Stimulated activated naive CD8-positive, alpha-beta T cell treated with anti-CD3 and anti-CD28 coated beads, Interleukin-15, Interleukin-2, amounts not matched to agents 100 ng/mL and 50 ng/mL, for 24 hours (primary cell): ENCODE data around the gene GATD1.

Experiments used
- H3K27ac Mint-ChIP-seq: one replicate; pipeline ENCODE4 v1.8.0; 2021; ENCODE audit warnings: mild to moderate bottlenecking, mixed read lengths
- H3K27me3 Mint-ChIP-seq: one replicate; pipeline ENCODE4 v1.8.0; 2021; ENCODE audit warnings: mixed read lengths
- H3K36me3 Mint-ChIP-seq: one replicate; pipeline ENCODE4 v1.8.0; 2021; ENCODE audit warnings: low read depth, mixed read lengths
- H3K4me1 Mint-ChIP-seq: one replicate; pipeline ENCODE4 v1.8.0; 2021; ENCODE audit warnings: low read depth, mixed read lengths
- H3K4me3 Mint-ChIP-seq: one replicate; pipeline ENCODE4 v1.8.0; 2021; ENCODE audit warnings: mild to moderate bottlenecking, mixed read lengths
- H3K9me3 Mint-ChIP-seq: one replicate; pipeline ENCODE4 v1.8.0; 2021; ENCODE audit warnings: mixed read lengths

The GATD1 gene

GRCh38 chr11:782264-783174, 5.2 kb upstream of the GATD1 start:
- peaks cover 7% of the 10 kb centered on the region for H3K36me3 Mint-ChIP-seq
- H3K4me1 Mint-ChIP-seq: peaks cover 14% of the 10 kb centered on the region
- H3K9me3 Mint-ChIP-seq: no peaks in the 10 kb centered on the region
- H3K27ac Mint-ChIP-seq: no peak overlapping the region
- no peaks in the 10 kb centered on the region for H3K27me3 Mint-ChIP-seq
- no peak overlapping the region for H3K4me3 Mint-ChIP-seq

GRCh38 chr11:779955-780532, 2.8 kb upstream of the GATD1 start:
- H3K4me1 Mint-ChIP-seq: peaks cover 28% of the 10 kb centered on the region
- H3K9me3 Mint-ChIP-seq: no peaks in the 10 kb centered on the region
- H3K27me3 Mint-ChIP-seq: no peaks in the 10 kb centered on the region
- no peak overlapping the region for H3K27ac Mint-ChIP-seq
- H3K36me3 Mint-ChIP-seq: peaks cover 7% of the 10 kb centered on the region
- H3K4me3 Mint-ChIP-seq: no peak overlapping the region

- H3K27ac Mint-ChIP-seq: peak overlapping the region; percentile 26
- no peaks in the 10 kb centered on the region for H3K9me3 Mint-ChIP-seq
- no peaks in the 10 kb centered on the region for H3K27me3 Mint-ChIP-seq
- H3K4me1 Mint-ChIP-seq: peaks cover 36% of the 10 kb centered on the region
- peak overlapping the region; percentile 41 for H3K4me3 Mint-ChIP-seq
- H3K36me3 Mint-ChIP-seq: peaks cover 7% of the 10 kb centered on the region
Measured at GRCh38 chr11:778976-779954, 2.0 kb upstream of the GATD1 start.

- Mint-ChIP-seq H3K4me3 (peak overlapping the region; percentile 91), H3K27me3 (no peaks in the 10 kb centered on the region), H3K4me1 (peaks cover 36% of the 10 kb centered on the region), H3K36me3 (peaks cover 4% of the 10 kb centered on the region), H3K27ac (peak overlapping the region; percentile 86), H3K9me3 (no peaks in the 10 kb centered on the region)
Measured at GRCh38 chr11:776561-777287, 563 bp downstream of the GATD1 start.

- Mint-ChIP-seq H3K27me3 (no peaks in the 10 kb centered on the region), H3K4me3 (peak overlapping the region; percentile 91), H3K27ac (peak overlapping the region; percentile 86), H3K36me3 (peaks cover 4% of the 10 kb centered on the region), H3K4me1 (peaks cover 36% of the 10 kb centered on the region), H3K9me3 (no peaks in the 10 kb centered on the region)
Measured at GRCh38 chr11:776263-776560, 1.1 kb downstream of the GATD1 start.

- H3K4me3 Mint-ChIP-seq: peak overlapping the region; percentile 91
- H3K27ac Mint-ChIP-seq: peak overlapping the region; percentile 63
- H3K4me1 Mint-ChIP-seq: peaks cover 33% of the 10 kb centered on the region
Measured at GRCh38 chr11:774873-775592, 2.3 kb downstream of the GATD1 start.

GRCh38 chr11:773830-774229, 3.5 kb downstream of the GATD1 start:
- peaks cover 27% of the 10 kb centered on the region for H3K4me1 Mint-ChIP-seq
- H3K9me3 Mint-ChIP-seq: no peaks in the 10 kb centered on the region
- no peak overlapping the region for H3K27ac Mint-ChIP-seq
- no peak overlapping the region for H3K4me3 Mint-ChIP-seq
- H3K36me3 Mint-ChIP-seq: no peaks in the 10 kb centered on the region
- H3K27me3 Mint-ChIP-seq: no peaks in the 10 kb centered on the region

More at GRCh38 chr11:774873-775592, 2.3 kb downstream of the GATD1 start:
- Mint-ChIP-seq H3K36me3 (peaks cover 4% of the 10 kb centered on the region), H3K27me3 (no peaks in the 10 kb centered on the region), H3K9me3 (no peaks in the 10 kb centered on the region)

- Mint-ChIP-seq H3K4me3 (no peak overlapping the region), H3K4me1 (peaks cover 23% of the 10 kb centered on the region), H3K27ac (no peak overlapping the region), H3K9me3 (no peaks in the 10 kb centered on the region), H3K36me3 (no peaks in the 10 kb centered on the region), H3K27me3 (no peaks in the 10 kb centered on the region)
Measured at GRCh38 chr11:773425-773824, 3.9 kb downstream of the GATD1 start.

GRCh38 chr11:772429-773390, 4.6 kb downstream of the GATD1 start:
- Mint-ChIP-seq H3K4me1 (peaks cover 23% of the 10 kb centered on the region), H3K36me3 (no peaks in the 10 kb centered on the region), H3K27me3 (no peaks in the 10 kb centered on the region), H3K4me3 (no peak overlapping the region), H3K27ac (no peak overlapping the region), H3K9me3 (no peaks in the 10 kb centered on the region)

- Mint-ChIP-seq H3K36me3 (peaks cover 5% of the 10 kb centered on the region), H3K4me1 (peaks cover 26% of the 10 kb centered on the region), H3K4me3 (no peak overlapping the region), H3K27ac (no peak overlapping the region), H3K27me3 (no peaks in the 10 kb centered on the region), H3K9me3 (no peaks in the 10 kb centered on the region)
Measured at GRCh38 chr11:771617-772204, 5.6 kb downstream of the GATD1 start.

- H3K4me1 Mint-ChIP-seq: peaks cover 21% of the 10 kb centered on the region
- H3K27me3 Mint-ChIP-seq: no peaks in the 10 kb centered on the region
- no peak overlapping the region for H3K4me3 Mint-ChIP-seq
- peaks cover 10% of the 10 kb centered on the region for H3K36me3 Mint-ChIP-seq
- H3K27ac Mint-ChIP-seq: no peak overlapping the region
- no peaks in the 10 kb centered on the region for H3K9me3 Mint-ChIP-seq
Measured at GRCh38 chr11:770642-771616, 6.4 kb downstream of the GATD1 start.
